GM18498 (cell line): ENCODE data around the gene NUCB2.
"Not testable (repeated sequence)": the region's sequence is repeated elsewhere in the genome, so short reads cannot be mapped to it uniquely, and the experiment has no call there.

Source experiments
- ATAC-seq: cut with Tn5 transposase; IDR thresholded peaks from one replicate; pipeline ENCODE4 v1.9.1; 2021; ENCODE audit warnings: mild to moderate bottlenecking, moderate library complexity; ENCODE audit not compliant: unreplicated experiment

Gene NUCB2

GRCh38 chr11:17268500-17268899 lies 8.0 kb upstream of the NUCB2 start:
- not testable (repeated sequence) for ATAC-seq

GRCh38 chr11:17268902-17269301 lies 7.6 kb upstream of the NUCB2 start:
- ATAC-seq, result no peak

- ATAC-seq, result no peak
Observed at GRCh38 chr11:17272801-17273200, 3.7 kb upstream of the NUCB2 start.

GRCh38 chr11:17273211-17273610 lies 3.3 kb upstream of the NUCB2 start:
- ATAC-seq, result no peak

GRCh38 chr11:17273668-17274282 lies 2.8 kb upstream of the NUCB2 start:
- ATAC-seq, result no peak

DNA sequence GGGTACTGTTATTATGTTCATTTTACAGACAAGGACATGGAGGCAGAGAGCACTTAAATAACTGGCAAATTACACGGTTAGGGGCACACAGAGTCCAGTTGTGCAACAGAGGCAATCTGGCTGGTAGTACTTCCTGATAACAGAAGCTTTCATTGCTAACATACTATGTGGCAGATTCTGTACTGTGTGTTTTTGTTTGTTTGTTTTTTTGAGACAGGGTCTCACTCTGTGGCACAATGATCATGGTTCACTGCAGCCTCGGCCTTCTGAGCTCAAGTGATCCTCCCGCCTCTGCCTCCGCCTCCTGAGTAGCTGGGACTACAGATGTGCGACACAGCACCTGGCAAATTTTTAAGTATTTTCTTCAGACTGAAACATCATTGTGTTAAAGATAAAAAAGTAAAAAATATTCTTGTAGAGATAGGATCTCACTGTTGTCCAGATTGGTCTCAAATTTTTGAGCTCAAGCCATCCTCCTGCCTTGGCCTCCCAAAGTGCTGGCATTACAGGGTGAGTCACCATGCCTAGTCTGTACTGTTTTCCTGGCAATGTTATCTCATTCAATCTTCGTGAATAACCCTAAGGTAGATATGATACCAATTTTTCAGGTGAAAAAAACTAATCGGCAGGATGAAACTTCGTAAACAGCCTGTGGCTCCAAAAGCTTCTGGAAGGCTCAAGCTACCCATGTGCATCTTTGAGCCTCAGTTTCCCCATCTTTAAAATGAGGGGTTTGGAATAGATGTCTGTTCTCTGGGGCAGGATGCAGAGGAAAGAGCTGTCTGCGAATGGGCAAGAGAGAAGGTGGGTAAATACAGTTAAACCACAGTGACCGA lies 921 bp upstream of the NUCB2 start:
- ATAC-seq, result no peak

GRCh38 chr11:17277024-17277584 lies 565 bp downstream of the NUCB2 start:
- ATAC-seq, result peak; percentile 11

GRCh38 chr11:17280494-17281127 lies 4.1 kb downstream of the NUCB2 start:
- ATAC-seq, result no peak

DNA sequence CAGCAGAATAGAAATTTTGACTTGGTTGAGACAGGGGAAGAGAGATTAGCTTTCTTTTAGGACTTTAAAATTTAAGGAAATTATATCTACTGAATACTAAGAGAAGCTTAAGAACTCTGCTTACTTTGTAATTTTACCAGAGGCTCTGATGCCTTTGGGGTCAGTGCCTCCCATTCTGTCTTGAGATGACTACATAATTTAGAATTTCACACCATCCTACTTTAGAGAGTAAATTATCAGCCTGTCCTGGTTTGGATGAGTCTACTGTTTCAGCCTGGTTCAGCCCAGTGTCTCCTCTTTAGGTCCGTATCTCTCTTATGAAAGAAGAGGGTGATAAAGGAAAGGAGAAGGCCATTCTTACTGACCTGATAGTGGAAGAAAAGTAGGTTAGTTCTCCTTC lies 9.8 kb downstream of the NUCB2 start:
- no peak for ATAC-seq

- no peak for ATAC-seq
Observed at GRCh38 chr11:17287058-17287457, 10.5 kb downstream of the NUCB2 start.

DNA sequence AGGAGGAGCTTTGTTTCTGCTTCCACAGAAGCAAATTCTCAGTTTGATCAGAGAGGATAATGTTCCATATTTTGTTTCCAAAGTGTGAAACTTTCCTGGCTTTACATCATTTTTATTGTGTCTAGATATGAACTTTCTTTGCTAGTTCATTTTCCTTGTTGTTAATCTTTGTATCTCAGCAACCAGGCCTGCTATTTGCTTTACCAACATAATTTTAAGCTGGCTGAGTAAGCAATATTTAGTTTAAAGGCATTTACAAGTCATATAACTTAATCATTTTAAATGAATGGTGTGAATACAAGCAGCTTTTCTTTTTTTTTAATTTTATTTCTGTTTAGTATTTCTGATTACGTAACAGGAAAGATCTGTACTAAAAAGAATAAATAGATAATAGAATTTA lies 15.2 kb downstream of the NUCB2 start:
- no peak for ATAC-seq

GRCh38 chr11:17293311-17293710 lies 16.8 kb downstream of the NUCB2 start:
- no peak for ATAC-seq

GRCh38 chr11:17294033-17294432 lies 17.5 kb downstream of the NUCB2 start:
- no peak for ATAC-seq

DNA sequence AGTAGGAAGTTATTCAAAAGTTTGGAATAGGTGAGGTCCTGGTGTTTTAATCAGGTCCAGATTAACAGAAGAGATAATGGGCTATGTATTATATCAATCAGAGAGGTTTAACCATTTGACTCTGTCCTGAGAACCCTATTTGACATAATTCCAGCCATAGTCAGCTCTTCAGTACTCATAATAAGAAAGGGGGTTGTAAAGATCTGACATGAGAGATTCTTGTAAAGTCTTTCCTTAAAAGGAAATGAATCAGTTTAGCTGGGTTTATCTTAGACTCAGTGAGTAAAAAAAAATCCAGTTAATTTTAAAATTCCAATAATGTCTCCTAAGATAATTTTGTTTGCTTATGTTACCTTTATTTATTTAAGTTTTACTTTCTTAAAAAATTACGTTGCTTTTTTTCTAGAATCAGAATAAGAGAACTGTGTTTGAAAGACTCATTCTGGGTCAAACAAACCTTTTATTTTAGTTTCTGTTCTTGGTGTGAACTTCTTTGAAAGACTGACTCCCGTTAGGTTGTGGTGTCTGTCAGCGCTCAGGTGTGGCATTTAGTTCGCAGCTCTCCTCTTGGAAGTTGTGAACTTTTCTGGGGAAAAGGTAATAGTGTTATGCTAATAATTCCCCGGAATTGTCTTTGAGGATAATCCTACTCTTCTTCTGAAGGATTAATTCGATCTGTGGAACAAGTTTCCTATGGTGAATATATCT lies 20.5 kb downstream of the NUCB2 start:
- ATAC-seq, result no peak

DNA sequence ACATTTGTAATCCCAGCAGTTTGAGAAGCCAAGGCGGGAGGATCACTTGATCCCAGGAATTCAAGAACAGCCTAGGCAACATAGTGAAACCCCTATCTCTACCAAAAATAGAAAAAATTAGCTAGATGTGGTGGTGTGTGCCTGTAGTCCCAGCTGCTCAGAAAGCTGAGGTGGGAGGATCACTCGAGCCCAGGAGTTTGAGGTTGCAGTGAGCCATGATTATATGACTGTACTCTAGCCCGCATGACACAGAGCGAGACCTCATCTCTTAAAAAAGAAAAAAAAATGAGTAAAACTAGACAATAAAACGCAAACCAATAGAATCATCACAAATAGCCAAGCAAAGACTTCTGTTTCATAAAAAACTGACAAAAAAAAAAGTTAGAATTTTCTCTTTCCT lies 21.8 kb downstream of the NUCB2 start:
- ATAC-seq, result no peak

DNA sequence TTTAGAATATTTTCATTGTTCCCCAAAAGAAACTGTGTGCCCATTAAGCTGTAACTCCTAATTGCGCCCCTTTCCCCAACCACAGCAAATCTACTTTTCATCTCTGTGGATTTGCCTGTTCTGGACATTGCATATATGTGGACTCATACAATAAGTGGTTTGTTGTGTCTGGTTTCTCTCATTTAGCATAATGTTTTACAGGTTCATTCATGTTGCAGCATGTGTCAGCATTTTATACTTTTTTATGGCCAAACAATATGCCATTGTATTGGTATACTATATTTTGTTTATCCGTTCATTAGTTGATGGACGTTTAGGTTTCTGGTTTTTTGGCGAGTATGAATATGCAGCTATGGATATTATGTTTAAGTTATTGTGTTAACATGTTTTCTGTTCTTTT lies 23.8 kb downstream of the NUCB2 start:
- ATAC-seq, result no peak

- ATAC-seq, result no peak
Observed at GRCh38 chr11:17313349-17314231, 37.1 kb downstream of the NUCB2 start.

GRCh38 chr11:17314232-17314547 lies 37.7 kb downstream of the NUCB2 start:
- ATAC-seq, result no peak

DNA sequence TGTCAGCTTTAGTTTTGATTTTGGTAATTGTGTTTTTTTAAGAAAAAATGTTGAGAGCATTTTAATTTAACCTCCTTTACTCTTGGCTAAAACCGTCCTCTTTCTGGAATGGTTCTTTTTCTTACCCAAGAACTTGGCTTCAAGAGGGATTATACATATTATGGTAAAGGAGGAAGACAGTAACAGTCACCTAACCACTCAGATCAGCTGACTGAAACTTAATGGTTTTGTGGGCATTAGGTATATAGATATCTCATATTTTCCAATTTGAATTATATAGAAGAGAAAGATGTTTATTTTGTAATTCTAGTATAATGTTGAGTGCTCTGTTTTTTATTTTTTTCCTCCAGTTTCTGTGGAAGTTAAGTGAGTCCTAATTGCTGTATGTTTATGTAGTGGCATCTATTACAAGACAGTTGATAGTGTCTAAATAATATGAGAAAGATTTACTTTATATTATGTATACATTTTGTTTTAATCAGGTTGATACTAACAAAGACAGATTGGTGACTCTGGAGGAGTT lies 38.4 kb downstream of the NUCB2 start:
- no peak for ATAC-seq

DNA sequence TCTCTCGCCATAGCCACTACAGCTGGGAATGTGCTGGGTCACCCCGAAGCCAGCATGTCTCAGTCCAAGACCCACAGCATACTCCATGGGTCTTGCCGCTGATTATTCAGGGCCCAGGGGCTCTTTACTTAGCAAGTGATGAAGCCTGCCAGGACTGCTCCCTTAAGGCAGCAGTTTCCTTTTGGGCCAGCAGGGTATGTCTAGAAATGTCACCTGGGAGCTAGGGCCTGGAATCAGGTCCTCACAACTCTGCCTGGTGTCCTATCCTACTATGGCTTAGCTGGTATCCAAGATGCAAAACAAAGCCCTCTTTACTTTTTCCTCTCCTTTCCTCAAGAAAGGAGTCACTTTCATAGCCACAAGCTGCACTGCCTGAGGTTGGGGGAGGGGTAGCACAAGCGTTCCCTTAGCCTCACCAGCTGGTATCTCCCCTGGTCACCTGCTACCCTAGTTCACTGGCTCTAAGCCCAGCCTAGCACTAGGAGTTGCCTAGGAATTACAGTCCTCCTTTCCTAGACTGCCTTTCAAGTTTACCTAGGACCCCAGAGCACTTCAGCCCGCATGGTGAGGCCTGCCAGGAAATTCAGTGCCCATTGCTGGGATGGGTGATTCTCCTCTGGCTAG lies 52.4 kb downstream of the NUCB2 start:
- ATAC-seq, result no peak
